ENCODE measurements around the gene SNX25. TPM values are rescaled to one million over a fixed set of nuclear protein-coding genes. Genes with fewer than 3 reads are reported as not detected.

SNX25 gene
- total and polyA plus RNA-seq, 10 of the 15 experiments (the other 5 are each of a cell fraction or from before 2014, with no cell fraction given): 11.2 to 117 (median 62.8) TPM

DNA sequence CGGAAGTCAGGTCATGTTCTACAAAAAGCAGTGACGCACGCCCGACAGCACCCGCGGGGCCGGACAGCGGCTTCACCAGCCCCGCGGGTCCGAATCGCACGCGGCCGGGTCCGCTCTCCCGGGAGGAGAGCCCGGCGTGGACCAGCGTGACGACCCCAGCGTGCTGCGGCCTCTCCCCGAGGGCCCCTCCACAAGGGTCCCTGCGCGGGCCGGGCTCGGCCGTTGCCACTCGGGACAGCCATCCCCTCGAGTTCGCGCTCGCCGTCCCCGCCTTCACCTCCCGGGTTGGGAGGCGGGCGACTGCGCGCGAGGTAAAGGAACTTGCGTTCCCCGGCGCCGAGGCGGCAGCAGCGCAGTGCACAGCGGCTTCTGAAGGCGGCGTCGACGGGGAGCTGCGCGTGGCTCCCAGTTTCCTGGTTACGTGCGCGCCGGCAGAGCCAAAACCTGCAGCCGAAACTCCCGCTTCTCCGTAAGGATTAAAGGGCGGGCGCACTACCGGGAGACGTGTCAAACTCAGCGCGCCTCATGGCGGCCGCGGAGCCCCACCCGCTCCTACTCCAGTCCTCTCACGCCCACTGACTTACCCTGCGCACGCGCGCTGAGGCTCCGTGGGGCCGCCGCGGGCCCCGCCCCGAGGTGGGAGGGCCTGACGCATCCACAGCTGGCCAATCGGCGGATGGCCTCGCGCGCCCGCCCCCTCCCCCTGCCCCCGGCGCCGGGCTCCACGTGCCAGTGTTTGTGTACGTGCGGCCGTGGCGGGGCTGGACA lies 186.7 kb downstream of the SNX25 start (continued):
- TF ChIP-seq CHD4 (IDR thresholded peaks at IDR 0.05): no peak
- TF ChIP-seq, protein P1, sequence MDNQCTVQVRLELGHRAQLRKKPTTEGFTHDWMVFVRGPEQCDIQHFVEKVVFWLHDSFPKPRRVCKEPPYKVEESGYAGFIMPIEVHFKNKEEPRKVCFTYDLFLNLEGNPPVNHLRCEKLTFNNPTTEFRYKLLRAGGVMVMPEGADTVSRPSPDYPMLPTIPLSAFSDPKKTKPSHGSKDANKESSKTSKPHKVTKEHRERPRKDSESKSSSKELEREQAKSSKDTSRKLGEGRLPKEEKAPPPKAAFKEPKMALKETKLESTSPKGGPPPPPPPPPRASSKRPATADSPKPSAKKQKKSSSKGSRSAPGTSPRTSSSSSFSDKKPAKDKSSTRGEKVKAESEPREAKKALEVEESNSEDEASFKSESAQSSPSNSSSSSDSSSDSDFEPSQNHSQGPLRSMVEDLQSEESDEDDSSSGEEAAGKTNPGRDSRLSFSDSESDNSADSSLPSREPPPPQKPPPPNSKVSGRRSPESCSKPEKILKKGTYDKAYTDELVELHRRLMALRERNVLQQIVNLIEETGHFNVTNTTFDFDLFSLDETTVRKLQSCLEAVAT (IDR thresholded peaks at IDR 0.05): no peak
- no peak for TF ChIP-seq STAT3 (IDR thresholded peaks at IDR 0.05; ENCODE audit: low read depth, low read length)
- TF ChIP-seq, protein P2, sequence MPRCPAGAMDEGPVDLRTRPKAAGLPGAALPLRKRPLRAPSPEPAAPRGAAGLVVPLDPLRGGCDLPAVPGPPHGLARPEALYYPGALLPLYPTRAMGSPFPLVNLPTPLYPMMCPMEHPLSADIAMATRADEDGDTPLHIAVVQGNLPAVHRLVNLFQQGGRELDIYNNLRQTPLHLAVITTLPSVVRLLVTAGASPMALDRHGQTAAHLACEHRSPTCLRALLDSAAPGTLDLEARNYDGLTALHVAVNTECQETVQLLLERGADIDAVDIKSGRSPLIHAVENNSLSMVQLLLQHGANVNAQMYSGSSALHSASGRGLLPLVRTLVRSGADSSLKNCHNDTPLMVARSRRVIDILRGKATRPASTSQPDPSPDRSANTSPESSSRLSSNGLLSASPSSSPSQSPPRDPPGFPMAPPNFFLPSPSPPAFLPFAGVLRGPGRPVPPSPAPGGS (IDR thresholded peaks at IDR 0.05; ENCODE audit: borderline replicate concordance, insufficient read depth, low read depth, low read length, poor library complexity, severe bottlenecking): peak; percentile 73
- TF ChIP-seq, protein P3, sequence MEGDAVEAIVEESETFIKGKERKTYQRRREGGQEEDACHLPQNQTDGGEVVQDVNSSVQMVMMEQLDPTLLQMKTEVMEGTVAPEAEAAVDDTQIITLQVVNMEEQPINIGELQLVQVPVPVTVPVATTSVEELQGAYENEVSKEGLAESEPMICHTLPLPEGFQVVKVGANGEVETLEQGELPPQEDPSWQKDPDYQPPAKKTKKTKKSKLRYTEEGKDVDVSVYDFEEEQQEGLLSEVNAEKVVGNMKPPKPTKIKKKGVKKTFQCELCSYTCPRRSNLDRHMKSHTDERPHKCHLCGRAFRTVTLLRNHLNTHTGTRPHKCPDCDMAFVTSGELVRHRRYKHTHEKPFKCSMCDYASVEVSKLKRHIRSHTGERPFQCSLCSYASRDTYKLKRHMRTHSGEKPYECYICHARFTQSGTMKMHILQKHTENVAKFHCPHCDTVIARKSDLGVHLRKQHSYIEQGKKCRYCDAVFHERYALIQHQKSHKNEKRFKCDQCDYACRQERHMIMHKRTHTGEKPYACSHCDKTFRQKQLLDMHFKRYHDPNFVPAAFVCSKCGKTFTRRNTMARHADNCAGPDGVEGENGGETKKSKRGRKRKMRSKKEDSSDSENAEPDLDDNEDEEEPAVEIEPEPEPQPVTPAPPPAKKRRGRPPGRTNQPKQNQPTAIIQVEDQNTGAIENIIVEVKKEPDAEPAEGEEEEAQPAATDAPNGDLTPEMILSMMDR (IDR thresholded peaks at IDR 0.05 in 2 of 3, conservative IDR thresholded peaks at IDR 0.05 in 1 of 3; ENCODE audit: control insufficient read depth in 2 of 3, extremely low read depth in 1 of 3, insufficient read depth in 1 of 3, low read depth in 3 of 3, low read length in 3 of 3): no peak
- no peak for TF ChIP-seq JUND (IDR thresholded peaks at IDR 0.05; ENCODE audit: low read depth, low read length)
- TF ChIP-seq RUNX3 (IDR thresholded peaks at IDR 0.05; ENCODE audit: low read length): no peak
- no peak for TF ChIP-seq ZNF24 (IDR thresholded peaks at IDR 0.05)
- TF ChIP-seq CREM (IDR thresholded peaks at IDR 0.05; ENCODE audit: low read depth): peak; percentile 97
- no peak for TF ChIP-seq TBL1XR1 (IDR thresholded peaks at IDR 0.05; ENCODE audit: low read depth, low read length)
- peak; percentile 99 for TF ChIP-seq GATAD2B (conservative IDR thresholded peaks at IDR 0.05; ENCODE audit: low read depth)
- no peak; a peak in 1 of 4 replicates for TF ChIP-seq ETV6 (conservative IDR thresholded peaks at IDR 0.05 in 1 of 2, IDR thresholded peaks at IDR 0.05 in 1 of 2; ENCODE audit: borderline replicate concordance in 1 of 2, low read depth in 1 of 2)
- TF ChIP-seq ZNF384 (IDR thresholded peaks at IDR 0.05; ENCODE audit: borderline replicate concordance, low read depth, low read length): no peak
- no peak; the same call in 1 of the 2 replicates for TF ChIP-seq ASH2L (IDR thresholded peaks at IDR 0.05; ENCODE audit: borderline replicate concordance, low read depth)
- peak; percentile 76 for TF ChIP-seq POLR2AphosphoS5 (IDR thresholded peaks at IDR 0.05; ENCODE audit: low read length)
- TF ChIP-seq, protein P4, sequence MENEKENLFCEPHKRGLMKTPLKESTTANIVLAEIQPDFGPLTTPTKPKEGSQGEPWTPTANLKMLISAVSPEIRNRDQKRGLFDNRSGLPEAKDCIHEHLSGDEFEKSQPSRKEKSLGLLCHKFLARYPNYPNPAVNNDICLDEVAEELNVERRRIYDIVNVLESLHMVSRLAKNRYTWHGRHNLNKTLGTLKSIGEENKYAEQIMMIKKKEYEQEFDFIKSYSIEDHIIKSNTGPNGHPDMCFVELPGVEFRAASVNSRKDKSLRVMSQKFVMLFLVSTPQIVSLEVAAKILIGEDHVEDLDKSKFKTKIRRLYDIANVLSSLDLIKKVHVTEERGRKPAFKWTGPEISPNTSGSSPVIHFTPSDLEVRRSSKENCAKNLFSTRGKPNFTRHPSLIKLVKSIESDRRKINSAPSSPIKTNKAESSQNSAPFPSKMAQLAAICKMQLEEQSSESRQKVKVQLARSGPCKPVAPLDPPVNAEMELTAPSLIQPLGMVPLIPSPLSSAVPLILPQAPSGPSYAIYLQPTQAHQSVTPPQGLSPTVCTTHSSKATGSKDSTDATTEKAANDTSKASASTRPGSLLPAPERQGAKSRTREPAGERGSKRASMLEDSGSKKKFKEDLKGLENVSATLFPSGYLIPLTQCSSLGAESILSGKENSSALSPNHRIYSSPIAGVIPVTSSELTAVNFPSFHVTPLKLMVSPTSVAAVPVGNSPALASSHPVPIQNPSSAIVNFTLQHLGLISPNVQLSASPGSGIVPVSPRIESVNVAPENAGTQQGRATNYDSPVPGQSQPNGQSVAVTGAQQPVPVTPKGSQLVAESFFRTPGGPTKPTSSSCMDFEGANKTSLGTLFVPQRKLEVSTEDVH (IDR thresholded peaks at IDR 0.05; ENCODE audit: low read depth, partially characterized antibody): no peak
- TF ChIP-seq, protein P5, sequence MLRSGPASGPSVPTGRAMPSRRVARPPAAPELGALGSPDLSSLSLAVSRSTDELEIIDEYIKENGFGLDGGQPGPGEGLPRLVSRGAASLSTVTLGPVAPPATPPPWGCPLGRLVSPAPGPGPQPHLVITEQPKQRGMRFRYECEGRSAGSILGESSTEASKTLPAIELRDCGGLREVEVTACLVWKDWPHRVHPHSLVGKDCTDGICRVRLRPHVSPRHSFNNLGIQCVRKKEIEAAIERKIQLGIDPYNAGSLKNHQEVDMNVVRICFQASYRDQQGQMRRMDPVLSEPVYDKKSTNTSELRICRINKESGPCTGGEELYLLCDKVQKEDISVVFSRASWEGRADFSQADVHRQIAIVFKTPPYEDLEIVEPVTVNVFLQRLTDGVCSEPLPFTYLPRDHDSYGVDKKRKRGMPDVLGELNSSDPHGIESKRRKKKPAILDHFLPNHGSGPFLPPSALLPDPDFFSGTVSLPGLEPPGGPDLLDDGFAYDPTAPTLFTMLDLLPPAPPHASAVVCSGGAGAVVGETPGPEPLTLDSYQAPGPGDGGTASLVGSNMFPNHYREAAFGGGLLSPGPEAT (IDR thresholded peaks at IDR 0.05; ENCODE audit: low read depth): peak; percentile 79
- TF ChIP-seq HCFC1 (IDR thresholded peaks at IDR 0.05; ENCODE audit: low read length): peak; percentile 33; the same call in 1 of the 2 replicates
